Psoas muscle (tissue), 8 donors: Measurements from ENCODE around the gene TMCO2. TPM values are rescaled to one million over a fixed set of nuclear protein-coding genes. Genes with fewer than 3 reads are reported as not detected.

ENCODE experiments used
- ATAC-seq, 4 donors: fragments of 200-7000 bp; cut with Tn5 transposase; one replicate each; pipeline ENCODE4 v1.9.1; 2020; ENCODE audit warnings: moderate library complexity in 3 of 4, mild to moderate bottlenecking in 2 of 4
- DNase-seq, 2 donors: peaks; one replicate each; pipeline ENCODE4 v3.0.0-alpha.2; 2020
- H3K27ac ChIP-seq: fragments of 200-600 bp; one replicate; pipeline ENCODE4 v1.8.0; 2022
- H3K27me3 ChIP-seq, 3 donors: fragments of 200-600 bp in 1 of 3; one replicate each; pipeline versions ENCODE4 v1.6.1 to v1.8.0; 2013 to 2022; ENCODE audit warnings: low read length in 2 of 3, mild to moderate bottlenecking in 2 of 3, moderate library complexity in 1 of 3; ENCODE audit not compliant: insufficient read depth in 3 of 3
- H3K36me3 ChIP-seq, 2 donors: fragments of 200-600 bp in 1 of 2; one replicate each; pipeline versions ENCODE4 v1.6.1 to v1.8.0; 2013 to 2022; ENCODE audit warnings: low read depth in 1 of 2, mild to moderate bottlenecking in 1 of 2, moderate library complexity in 1 of 2; ENCODE audit not compliant: insufficient read depth in 1 of 2
- H3K4me1 ChIP-seq: fragments of 200-600 bp; one replicate; pipeline ENCODE4 v1.8.0; 2022
- H3K4me3 ChIP-seq: fragments of 200-600 bp; one replicate; pipeline ENCODE4 v1.8.0; 2022; ENCODE audit warnings: mild to moderate bottlenecking
- H3K9me3 ChIP-seq: fragments of 200-600 bp; one replicate; pipeline ENCODE4 v1.8.0; 2022
- CTCF ChIP-seq: fragments of 200-600 bp; IDR thresholded peaks from one replicate; pipeline ENCODE4 v1.8.0; 2022; ENCODE audit warnings: antibody characterized with exemption
- WGBS, 3 donors: extraction: QIAGEN DNeasy Blood & Tissue Kit; methylation state at CpG; one replicate each; pipeline versions ENCODE4 v1.1.6 to v1.1.7; 2013; 5-methylcytosine and 5-hydroxymethylcytosine counted together
- intact Hi-C, 2 donors: fragments of 100-400 bp; cut with DNase I; formaldehyde crosslinking; loops; one replicate each; pipeline versions ENCODE4 v1.11.0 to v1.14.2; 2022
- polyA plus RNA-seq, 3 donors: library from polyadenylated mRNA; stranded (reverse); fragments of 200-250 nt; gene quantifications; one replicate each; pipeline ENCODE4 v1.2.3, GENCODE V29; 2013
- total RNA-seq, 4 donors: library from RNA; stranded (reverse); fragmentation: NEBNext Ultra II Directional in 2 of 4; extraction: Animal tissue kit (Norgen Biotek cat#: 25700) in 2 of 4; gene quantifications; one replicate each; pipeline versions ENCODE4 v1.2.1 to v1.2.4, GENCODE V29; 2021 to 2023
- donor health status: healthy with polysubstance abuse.
- donor health status: DM: no; HTN: no; CAD: no; lungs with moderate emphysema.
- donor health status: Bipolar disorder and iron deficiency.
- donor health status: healthy.
- donor health status: DM: yes; HTN: yes; CAD: no.
- donor health status: DM: no; HTN: no; CAD: no.
- donor health status: DM: no; HTN: no; CAD: no.
- donor health status: DM: yes; HTN: yes; CAD: no.

The TMCO2 gene
- total and polyA plus RNA-seq, 7 donors = 0.19 TPM; not detected in 6

DNA sequence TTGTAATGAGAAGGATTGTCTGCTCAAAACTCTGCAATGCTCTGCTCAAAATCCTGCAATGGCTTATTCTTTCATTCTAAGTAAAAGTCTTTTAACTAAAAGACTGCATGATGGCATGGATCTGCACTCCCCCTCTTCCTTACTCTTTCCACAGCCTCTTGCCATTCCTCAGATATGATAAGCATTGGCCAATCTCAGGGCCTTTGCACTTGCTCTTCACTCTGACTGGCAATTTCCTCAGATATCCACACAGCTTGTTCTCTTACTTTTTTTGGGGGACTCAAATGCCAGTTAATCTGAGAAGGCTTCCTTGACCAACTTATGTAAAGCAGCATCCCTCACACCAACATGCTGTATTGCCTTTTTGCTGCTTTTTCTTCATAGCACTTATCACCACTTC, 7.5 kb downstream of the TMCO2 start:
- no peak overlapping the region for H3K27ac ChIP-seq
- H3K4me3 ChIP-seq = no peak overlapping the region
- TF ChIP-seq CTCF = no peak
- H3K27me3 ChIP-seq = no peaks in the 10 kb centered on the region
- peaks cover 0 to 8% of the 10 kb centered on the region in 2 donors for H3K36me3 ChIP-seq
- H3K4me1 ChIP-seq = peaks cover 38% of the 10 kb centered on the region
- H3K9me3 ChIP-seq = no peaks in the 10 kb centered on the region
- intact Hi-C loops = loop anchor here (5.0 to 10.0 kb wide), 3 partner anchors 90 to 210 kb away; partner anchors contain the start of genes RLF (in 2 of the 2) and CAP1 (in 1 of the 2)
- DNase-seq (no peak), ATAC-seq (no peak)

GRCh38 chr1:40256401-40257084, 8.8 kb downstream of the TMCO2 start:
- DNase-seq (no peak), ATAC-seq (no peak)
- Histone ChIP-seq H3K9me3 (no peaks in the 10 kb centered on the region), H3K27ac (peak overlapping the region; percentile 92), H3K4me3 (peak overlapping the region; percentile 90), H3K36me3 (peaks cover 7 to 21% of the 10 kb centered on the region in 2 donors), H3K27me3 (no peaks in the 10 kb centered on the region), H3K4me1 (peaks cover 40% of the 10 kb centered on the region)
- intact Hi-C loops = loop anchor here (5.0 to 10.0 kb wide), 3 partner anchors 92 to 212 kb away; partner anchors contain the start of genes RLF (in 2 of the 2) and CAP1 (in 1 of the 2)
- 65 to 70% (median 70%) methylated on average over 6 of the region's 6 CpGs for WGBS, 3 donors
- no peak for TF ChIP-seq CTCF

DNA sequence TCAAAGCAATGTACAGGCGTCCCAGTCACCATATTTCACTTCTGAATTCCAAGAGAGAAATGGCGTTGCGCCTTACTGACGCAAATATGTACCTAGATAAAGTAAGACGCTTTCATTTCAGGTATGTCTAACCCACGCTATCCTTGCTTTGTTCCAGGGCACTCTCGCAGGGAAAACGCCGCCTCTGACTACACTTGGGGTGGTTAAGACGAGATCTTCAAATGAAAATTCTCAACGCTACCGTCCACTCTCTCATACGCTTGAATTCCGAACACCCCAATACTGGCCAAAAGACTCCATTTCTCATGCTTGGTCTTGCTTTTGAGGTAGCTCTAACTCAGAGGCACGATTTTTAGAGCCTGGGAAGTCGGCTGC, 9.6 kb downstream of the TMCO2 start:
- peak in 3 of 4 donors; percentile 0 to 20 (median 10) for ATAC-seq
- WGBS, 3 donors = 0 to 1% (median 0%) methylated on average over 16 of the region's 16 CpGs
- intact Hi-C loops = loop anchor here (5.0 to 10.0 kb wide), 3 partner anchors 92 to 212 kb away; partner anchors contain the start of genes RLF (in 2 of the 2) and CAP1 (in 1 of the 2)
- H3K36me3 ChIP-seq = peaks cover 7 to 29% of the 10 kb centered on the region in 2 donors
- H3K4me1 ChIP-seq = peaks cover 42% of the 10 kb centered on the region
- no peaks in the 10 kb centered on the region for H3K27me3 ChIP-seq
- H3K27ac ChIP-seq = peak overlapping the region; percentile 92
- H3K4me3 ChIP-seq = peak overlapping the region; percentile 90
- H3K9me3 ChIP-seq = no peaks in the 10 kb centered on the region
- no peak for DNase-seq
- TF ChIP-seq CTCF = no peak

GRCh38 chr1:40257688-40258444, 10.1 kb downstream of the TMCO2 start, which contains the start of gene ZMPSTE24:
Gene ZMPSTE24 (plus strand): TSS chr1:40258236. CDS start chr1:40258272, 36 bp downstream.
- no peak for TF ChIP-seq CTCF
- peak within 1 kb of the TSS; percentile 92 for H3K27ac ChIP-seq
- no peaks in the 10 kb centered on the region for H3K27me3 ChIP-seq
- peak within 1 kb of the TSS; percentile 90 for H3K4me3 ChIP-seq
- intact Hi-C loops = loop anchor here (5.0 to 10.0 kb wide), 3 partner anchors 93 to 213 kb away; partner anchors contain the start of genes RLF (in 2 of the 2) and CAP1 (in 1 of the 2)
- DNase-seq (peak; percentile 96 to 98), ATAC-seq (peak; percentile 98 to 99 (median 99))
- H3K36me3 ChIP-seq = peaks cover 7 to 35% of the 10 kb centered on the region in 2 donors
- peaks cover 48% of the 10 kb centered on the region for H3K4me1 ChIP-seq
- H3K9me3 ChIP-seq = no peaks in the 10 kb centered on the region
- WGBS, 3 donors = 0% methylated on average over 46 to 48 of the region's 48 CpGs
